CD4-positive, alpha-beta T cell (primary cell): Measurements from ENCODE around the gene PRF1. TPM values are rescaled to one million over a fixed set of nuclear protein-coding genes. Genes with fewer than 3 reads are reported as not detected.

Experiments
- ATAC-seq: fragments of 200-7000 bp; cut with Tn5 transposase; one replicate; pipeline ENCODE4 v1.10.0; 2022; ENCODE audit warnings: mild to moderate bottlenecking; ENCODE audit not compliant: poor library complexity
- CTCF ChIA-PET: fragments of 350-600 bp; sonication (Branson Sonifier 250); formaldehyde crosslinking; loops from one replicate; lab custom pipeline; 2021; ENCODE audit warnings: antibody characterized with exemption, inconsistent platforms; lab: Charles Lee
- POLR2A ChIA-PET: fragments of 350-600 bp; sonication (Branson Sonifier 250); formaldehyde crosslinking; loops from one replicate; lab custom pipeline; 2021; ENCODE audit warnings: antibody characterized with exemption, inconsistent platforms; lab: Charles Lee
- DNase-seq, 14 experiments: peaks; one replicate each; pipeline ENCODE4 v3.0.0-alpha.2; 2013 to 2020; ENCODE audit warnings: mixed read lengths in 2 of 14
- H3K27ac ChIP-seq, 2 donors: one replicate each; pipeline versions ENCODE4 v1.5.1 to v1.7.0; 2013; ENCODE audit warnings: low read length in 2 of 2, low read depth in 1 of 2, mild to moderate bottlenecking in 1 of 2
- H3K27me3 ChIP-seq, 2 experiments: 1 replicate in 1 of 2; 2 replicates in 1 of 2; pipeline versions ENCODE4 v1.6.1 to v1.7.0; 2013; ENCODE audit warnings: low read length in 2 of 2, control low read depth in 1 of 2, mild to moderate bottlenecking in 1 of 2, moderate library complexity in 1 of 2; ENCODE audit not compliant: insufficient read depth in 2 of 2, control insufficient read depth in 1 of 2
- H3K36me3 ChIP-seq: one replicate; pipeline ENCODE4 v1.6.1; 2013; ENCODE audit warnings: low read length, control low read depth; ENCODE audit not compliant: insufficient read depth
- H3K4me1 ChIP-seq: one replicate; pipeline ENCODE4 v1.6.1; 2013; ENCODE audit warnings: low read length, control low read depth; ENCODE audit not compliant: insufficient read depth
- H3K4me3 ChIP-seq: one replicate; pipeline ENCODE4 v1.5.1; 2013; ENCODE audit warnings: mild to moderate bottlenecking, low read length, moderate library complexity
- H3K9me3 ChIP-seq, 2 experiments: 1 replicate in 1 of 2; 2 replicates in 1 of 2; pipeline versions ENCODE4 v1.6.1 to v1.7.0; 2013; ENCODE audit warnings: low read length in 2 of 2, mild to moderate bottlenecking in 2 of 2, control low read depth in 1 of 2, moderate library complexity in 1 of 2; ENCODE audit not compliant: control insufficient read depth in 1 of 2, insufficient read depth in 1 of 2
- H3K27ac Mint-ChIP-seq: one replicate; pipeline ENCODE4 v1.8.0; 2020; ENCODE audit warnings: mixed read lengths
- H3K27me3 Mint-ChIP-seq: one replicate; pipeline ENCODE4 v1.8.0; 2021; ENCODE audit warnings: mixed read lengths
- H3K36me3 Mint-ChIP-seq: one replicate; pipeline ENCODE4 v1.8.0; 2021; ENCODE audit warnings: low read depth, mixed read lengths
- H3K4me1 Mint-ChIP-seq: one replicate; pipeline ENCODE4 v1.8.0; 2021; ENCODE audit warnings: low read depth, mixed read lengths
- H3K4me3 Mint-ChIP-seq: one replicate; pipeline ENCODE4 v1.8.0; 2020; ENCODE audit warnings: mild to moderate bottlenecking, mixed read lengths
- H3K9me3 Mint-ChIP-seq: one replicate; pipeline ENCODE4 v1.8.0; 2020; ENCODE audit warnings: mixed read lengths
- CTCF ChIP-seq: fragments of 200-600 bp; IDR thresholded peaks from one replicate; pipeline ENCODE4 v1.8.0; 2022; ENCODE audit warnings: antibody characterized with exemption, mild to moderate bottlenecking
- intact Hi-C, 2 experiments: fragments of 100-400 bp; cut with DNase I in 1 of 2; cut with micrococcal nuclease in 1 of 2; formaldehyde crosslinking; loops; one replicate each; pipeline versions ENCODE4 v1.15.1 to v1.9.0; 2023 to 2025; cut with DNase I, micrococcal nuclease
- total RNA-seq, 174 experiments: library from RNA in 2 of 174; stranded (reverse) in 2 of 174; gene quantifications; one replicate each; pipeline ENCODE4 v1.2.3 and lab custom pipeline; 2021 to 2026

PRF1 gene
- total RNA-seq, 2 experiments from 2014 or later: 7.4 to 9.4 TPM

GRCh38 chr10:70588859-70589570, 13.5 kb downstream of the PRF1 start:
- ChIA-PET POLR2A (no interaction called here), CTCF (no interaction called here)
- DNase-seq (peak in 1 of 14 experiments; percentile 6), ATAC-seq (no peak)
- H3K4me1 ChIP-seq: peaks cover 4% of the 10 kb centered on the region
- Mint-ChIP-seq H3K9me3 (no peaks in the 10 kb centered on the region), H3K27me3 (no peaks in the 10 kb centered on the region), H3K27ac (no peak overlapping the region), H3K4me1 (no peaks in the 10 kb centered on the region), H3K36me3 (no peaks in the 10 kb centered on the region), H3K4me3 (no peak overlapping the region)
- no peaks in the 10 kb centered on the region for H3K36me3 ChIP-seq
- no peaks in the 10 kb centered on the region for H3K9me3 ChIP-seq
- no peak for TF ChIP-seq CTCF
- intact Hi-C loops: no loop called here
- no peak overlapping the region for H3K27ac ChIP-seq
- H3K27me3 ChIP-seq: no peaks in the 10 kb centered on the region
- H3K4me3 ChIP-seq: no peak overlapping the region

- H3K9me3 ChIP-seq: no peaks in the 10 kb centered on the region
- peak in 1 of 14 experiments; percentile 8 for DNase-seq
- Mint-ChIP-seq H3K27ac (no peak overlapping the region), H3K4me1 (no peaks in the 10 kb centered on the region), H3K27me3 (no peaks in the 10 kb centered on the region), H3K9me3 (no peaks in the 10 kb centered on the region), H3K4me3 (no peak overlapping the region), H3K36me3 (no peaks in the 10 kb centered on the region)
- intact Hi-C loops: no loop called here
- no peak overlapping the region for H3K27ac ChIP-seq
- no peak for ATAC-seq
- H3K27me3 ChIP-seq: no peaks in the 10 kb centered on the region
- no peak overlapping the region for H3K4me3 ChIP-seq
- no peaks in the 10 kb centered on the region for H3K36me3 ChIP-seq
- TF ChIP-seq CTCF: no peak
- POLR2A ChIA-PET: no interaction called here
- peaks cover 4% of the 10 kb centered on the region for H3K4me1 ChIP-seq
- CTCF ChIA-PET: interaction anchor here (0.5 kb wide), 1 partner anchor 13 kb away, joined by 3 read pairs; no protein-coding TSS in a partner anchor
Measured at GRCh38 chr10:70588255-70588654, 14.3 kb downstream of the PRF1 start.

GRCh38 chr10:70587045-70587658, 15.4 kb downstream of the PRF1 start:
- no peaks in the 10 kb centered on the region for H3K27me3 Mint-ChIP-seq
- no peaks in the 10 kb centered on the region for H3K9me3 Mint-ChIP-seq
- no peak for ATAC-seq
- no peak overlapping the region for H3K27ac Mint-ChIP-seq
- H3K4me1 Mint-ChIP-seq: no peaks in the 10 kb centered on the region
- Histone ChIP-seq H3K27me3 (no peaks in the 10 kb centered on the region), H3K9me3 (no peaks in the 10 kb centered on the region), H3K4me1 (peaks cover 4% of the 10 kb centered on the region), H3K36me3 (no peaks in the 10 kb centered on the region), H3K27ac (no peak overlapping the region), H3K4me3 (no peak overlapping the region)
- H3K36me3 Mint-ChIP-seq: no peaks in the 10 kb centered on the region
- H3K4me3 Mint-ChIP-seq: no peak overlapping the region
- no peak for TF ChIP-seq CTCF
- POLR2A ChIA-PET: no interaction called here
- no peak for DNase-seq
- intact Hi-C loops: no loop called here
- CTCF ChIA-PET: no interaction called here
